NCI-H146 treated with DMSO at 0.1 percent for 48 hours (cell line): ENCODE measurements around the gene GALNT13.

Experiments
- DNase-seq: peaks from one replicate; lab custom pipeline; 2025; ENCODE audit not compliant: unreplicated experiment; lab: John Stamatoyannopoulos, UW

GALNT13 gene

GRCh38 chr2:154400563-154401290 lies 529.0 kb downstream of the GALNT13 start:
- no peak for DNase-seq

- peak; percentile 6 for DNase-seq
Measured at GRCh38 chr2:154402213-154402612, 530.5 kb downstream of the GALNT13 start.

- DNase-seq = peak; percentile 26
Measured at GRCh38 chr2:154403242-154403790, 531.6 kb downstream of the GALNT13 start.

GRCh38 chr2:154408786-154409185 lies 537.1 kb downstream of the GALNT13 start:
- no peak for DNase-seq

DNA sequence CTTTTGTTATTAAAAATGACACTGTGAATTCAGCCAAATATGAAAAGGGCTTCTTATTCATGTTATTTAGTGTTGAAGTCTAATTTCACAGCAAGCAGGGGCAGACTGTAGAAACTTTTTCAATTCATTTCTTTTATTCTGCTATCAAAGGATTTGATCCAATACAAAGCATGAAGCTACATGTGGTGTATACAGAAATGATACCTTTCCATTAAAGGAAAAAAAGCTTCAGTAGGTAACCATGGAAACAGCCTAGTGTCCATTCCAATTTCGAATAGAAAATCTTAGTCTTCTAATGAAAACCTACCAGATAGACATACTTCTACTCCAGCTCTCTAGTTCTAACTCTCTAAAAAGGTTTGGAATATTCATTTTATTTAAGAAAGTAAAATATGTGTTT lies 550.5 kb downstream of the GALNT13 start:
- no peak for DNase-seq

DNA sequence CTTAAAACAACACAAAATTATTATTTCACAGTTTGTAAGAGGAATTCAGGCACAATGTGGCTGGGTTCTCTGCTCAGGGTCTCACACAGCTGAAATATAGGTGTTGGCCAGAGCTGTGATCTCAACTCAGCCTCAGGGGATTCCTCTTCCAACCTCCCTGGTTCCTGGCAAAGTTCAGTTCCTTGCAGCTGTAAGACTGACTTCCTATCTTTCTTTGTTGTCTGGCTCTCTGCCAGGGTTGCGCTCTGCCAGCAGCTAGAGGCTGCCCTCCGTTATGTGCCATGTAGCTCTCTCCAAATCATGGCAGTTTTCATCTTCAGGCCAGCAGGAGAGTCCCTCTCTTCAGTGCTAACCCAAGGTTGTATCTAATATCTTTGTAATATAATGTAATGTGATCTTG lies 554.3 kb downstream of the GALNT13 start:
- DNase-seq = no peak

DNA sequence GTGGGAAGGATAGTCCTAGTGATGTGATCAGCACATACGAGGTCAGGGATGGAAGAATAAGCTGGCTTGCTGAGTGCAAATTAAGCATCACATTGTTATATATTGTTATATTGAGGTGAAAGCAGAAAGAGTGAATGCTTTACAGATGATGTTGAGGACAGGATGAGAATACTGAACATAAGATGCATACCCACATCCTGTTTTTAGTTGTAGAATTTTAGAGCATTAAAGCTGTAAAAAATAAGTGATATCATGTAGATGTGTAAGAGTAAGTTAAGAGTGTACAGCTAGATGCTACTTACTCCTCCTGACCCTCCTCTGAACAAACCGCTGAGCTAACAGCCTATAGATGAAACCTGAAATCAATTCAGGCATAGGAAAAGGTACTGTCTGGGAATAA lies 555.7 kb downstream of the GALNT13 start:
- DNase-seq = no peak

DNA sequence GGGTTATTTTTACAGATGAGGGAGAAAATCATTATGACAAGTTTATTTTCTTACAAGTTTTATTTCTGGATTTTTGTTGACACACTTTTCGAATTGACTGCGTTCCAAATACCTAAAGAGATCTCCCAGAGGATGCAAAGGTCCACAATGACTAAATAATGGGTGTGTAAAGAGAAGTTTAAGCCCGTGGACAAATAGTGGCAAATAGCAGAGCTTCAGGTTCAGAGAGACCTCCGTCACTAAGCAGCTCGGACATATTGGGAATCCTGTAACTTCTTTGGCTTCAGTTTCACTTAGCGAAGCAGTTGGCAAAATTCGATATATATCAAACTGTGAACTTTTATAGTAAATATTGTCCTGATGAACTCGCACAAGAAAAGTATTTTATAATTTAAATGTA lies 556.3 kb downstream of the GALNT13 start:
- no peak for DNase-seq

- DNase-seq = no peak
Measured at GRCh38 chr2:154433010-154433409, 561.3 kb downstream of the GALNT13 start.

- no peak for DNase-seq
Measured at GRCh38 chr2:154437104-154437503, 565.4 kb downstream of the GALNT13 start.

- DNase-seq = no peak
Measured at GRCh38 chr2:154439156-154439555, 567.4 kb downstream of the GALNT13 start.

GRCh38 chr2:154443919-154444318 lies 572.2 kb downstream of the GALNT13 start:
- no peak for DNase-seq

DNA sequence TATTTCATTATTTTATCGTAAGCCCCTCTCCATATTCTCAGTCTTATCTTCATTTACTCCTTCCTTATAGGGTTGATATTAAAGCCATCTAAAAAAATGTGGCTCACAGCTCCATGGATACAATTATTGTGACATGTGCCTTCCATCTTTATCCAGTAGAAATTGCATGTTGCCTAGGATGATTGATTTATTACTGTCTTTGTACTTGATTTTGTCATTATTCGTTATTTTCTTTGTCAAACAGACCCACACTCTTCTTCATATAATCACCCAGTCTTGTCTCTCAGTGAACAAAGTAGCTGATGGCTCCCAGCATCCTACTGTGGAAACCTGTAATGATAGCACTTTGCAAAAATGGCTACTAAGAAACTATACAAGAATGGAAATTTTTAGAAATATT lies 574.6 kb downstream of the GALNT13 start:
- no peak for DNase-seq

GRCh38 chr2:154447727-154448418 lies 576.2 kb downstream of the GALNT13 start:
- no peak for DNase-seq

- no peak for DNase-seq
Measured at GRCh38 chr2:154449951-154450658, 578.4 kb downstream of the GALNT13 start.

DNA sequence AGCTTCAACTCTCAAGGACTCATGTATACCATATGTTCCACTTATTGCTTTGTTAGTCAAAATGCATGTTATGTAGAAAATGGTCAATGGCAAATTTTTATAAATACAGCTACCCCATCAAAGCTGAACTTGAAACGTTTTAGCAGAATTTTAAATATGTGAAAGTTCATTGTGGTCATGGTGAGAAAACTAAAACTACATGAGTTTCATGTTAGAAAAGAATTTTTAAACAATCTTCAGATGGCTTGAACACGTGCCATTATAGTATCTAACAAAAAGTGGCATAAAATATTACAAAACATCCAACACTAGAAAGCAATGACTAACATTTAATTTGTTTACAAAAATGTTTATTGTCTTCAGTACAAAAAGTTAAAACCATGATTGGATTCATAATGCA lies 580.7 kb downstream of the GALNT13 start:
- DNase-seq = no peak

DNA sequence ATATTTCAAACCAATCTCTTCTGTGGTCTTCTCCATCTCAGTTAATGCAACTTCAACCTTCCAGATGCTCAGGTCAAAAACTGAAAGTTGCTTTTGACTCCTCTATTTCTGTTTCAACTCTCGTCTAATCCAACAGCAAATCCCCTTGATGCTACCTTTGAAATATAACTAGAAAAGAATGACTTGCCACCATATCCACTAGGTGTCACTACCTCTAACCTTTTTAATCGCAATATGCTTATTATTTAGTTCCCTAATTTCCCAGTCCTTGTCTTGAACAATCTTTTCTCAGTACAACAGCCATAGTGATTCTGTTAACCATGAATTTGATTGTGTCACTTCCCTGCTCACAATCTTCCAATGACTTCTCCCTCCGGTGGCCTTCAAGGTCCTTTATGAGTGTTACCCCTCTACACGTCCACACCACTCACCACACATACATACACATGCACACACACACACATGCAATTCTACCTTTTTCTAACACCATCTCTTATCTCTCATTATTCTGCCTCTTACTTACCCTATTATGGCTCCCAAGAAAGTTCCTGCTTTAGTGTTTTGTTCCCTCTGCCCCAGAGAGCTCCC lies 581.3 kb downstream of the GALNT13 start:
- peak; percentile 7 for DNase-seq

- DNase-seq = no peak
Measured at GRCh38 chr2:154455166-154455565, 583.4 kb downstream of the GALNT13 start.

- no peak for DNase-seq
Measured at GRCh38 chr2:154455866-154456265, 584.1 kb downstream of the GALNT13 start.

DNA sequence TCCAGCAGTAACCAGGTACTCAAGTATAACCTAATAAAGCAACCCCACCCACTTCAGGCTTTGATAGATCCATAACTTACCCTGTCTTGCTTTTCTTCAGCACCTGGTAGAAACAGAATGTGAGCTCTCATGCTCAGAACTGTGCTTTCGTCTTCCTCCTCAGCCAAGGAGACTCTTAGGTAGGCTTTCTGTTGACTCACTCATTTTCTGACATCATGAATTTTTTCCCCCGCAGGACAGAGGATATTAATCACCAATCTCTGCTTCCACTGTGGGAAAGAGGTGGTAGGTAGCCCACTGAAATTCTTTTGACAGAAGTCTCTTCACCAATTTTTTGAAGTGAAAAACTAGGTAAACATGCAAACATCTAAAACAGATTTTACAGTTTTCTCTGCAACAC lies 585.6 kb downstream of the GALNT13 start:
- no peak for DNase-seq

DNA sequence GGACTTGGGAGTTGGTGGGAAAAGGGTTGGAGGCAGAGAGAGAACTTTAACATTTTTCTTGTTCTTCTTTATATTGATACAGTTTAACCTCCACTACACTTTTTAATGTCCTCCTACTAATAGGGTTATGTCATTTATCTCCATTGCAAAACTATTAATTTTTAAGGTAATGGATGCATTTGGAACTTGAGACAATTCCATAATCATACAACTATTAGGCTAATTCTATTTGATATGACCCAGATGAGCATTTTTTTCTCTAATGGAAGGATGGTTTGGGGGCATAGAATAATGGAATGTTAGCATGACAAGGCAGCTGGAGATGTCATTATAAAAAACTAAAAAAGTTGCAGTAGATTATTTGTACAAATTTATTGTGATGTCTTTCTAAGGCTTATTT lies 587.6 kb downstream of the GALNT13 start:
- no peak for DNase-seq
